Skeletal muscle tissue (tissue), 4 donors: Measurements from ENCODE around the gene NSD2. TPM values are rescaled to one million over a fixed set of nuclear protein-coding genes. Genes with fewer than 3 reads are reported as not detected.
"Not testable (repeated sequence)": the region's sequence is repeated elsewhere in the genome, so short reads cannot be mapped to it uniquely, and the experiment has no call there.

Source experiments
- H3K27ac ChIP-seq: one replicate; pipeline ENCODE4 v1.7.0; 2013; ENCODE audit warnings: mild to moderate bottlenecking, low read depth, low read length, inconsistent platforms
- H3K27me3 ChIP-seq, 3 donors: one replicate each; pipeline ENCODE4 v1.7.0; 2013; ENCODE audit warnings: low read length in 3 of 3; ENCODE audit not compliant: control insufficient read depth in 3 of 3, insufficient read depth in 3 of 3
- H3K36me3 ChIP-seq, 3 donors: one replicate each; pipeline ENCODE4 v1.7.0; 2013; ENCODE audit warnings: low read length in 3 of 3; ENCODE audit not compliant: control insufficient read depth in 3 of 3, insufficient read depth in 3 of 3
- H3K4me1 ChIP-seq, 3 donors: one replicate each; pipeline ENCODE4 v1.7.0; 2013; ENCODE audit warnings: low read length in 3 of 3, mild to moderate bottlenecking in 3 of 3; ENCODE audit not compliant: control insufficient read depth in 3 of 3, insufficient read depth in 3 of 3
- H3K4me3 ChIP-seq, 3 donors: one replicate each; pipeline ENCODE4 v1.7.0; 2013; ENCODE audit warnings: low read length in 3 of 3
- H3K9ac ChIP-seq, 3 donors: one replicate each; pipeline ENCODE4 v1.7.0; 2013; ENCODE audit warnings: low read length in 3 of 3, mild to moderate bottlenecking in 3 of 3, moderate library complexity in 2 of 3, low read depth in 1 of 3
- H3K9me3 ChIP-seq, 3 donors: one replicate each; pipeline ENCODE4 v1.7.0; 2013; ENCODE audit warnings: low read length in 3 of 3; ENCODE audit not compliant: control insufficient read depth in 3 of 3
- total RNA-seq: library from RNA; depleted of rRNA; stranded (reverse); fragments of >200 nt; gene quantifications from one replicate; pipeline ENCODE4 v1.2.3, GENCODE V29; 2014
- donor health status: Osteomylitis.

The NSD2 gene
- total RNA-seq, 1 donor from 2014 or later: 41.8 TPM

- Histone ChIP-seq H3K27me3 (no peaks in the 10 kb centered on the region), H3K9me3 (no peaks in the 10 kb centered on the region), H3K4me3 (no peak overlapping the region), H3K27ac (no peak overlapping the region), H3K4me1 (no peaks in the 10 kb centered on the region), H3K9ac (no peak overlapping the region), H3K36me3 (peaks cover 14 to 25% (median 24%) of the 10 kb centered on the region in 3 donors)
Measured at GRCh38 chr4:1902243-1902642, 31.1 kb downstream of the NSD2 start.

DNA sequence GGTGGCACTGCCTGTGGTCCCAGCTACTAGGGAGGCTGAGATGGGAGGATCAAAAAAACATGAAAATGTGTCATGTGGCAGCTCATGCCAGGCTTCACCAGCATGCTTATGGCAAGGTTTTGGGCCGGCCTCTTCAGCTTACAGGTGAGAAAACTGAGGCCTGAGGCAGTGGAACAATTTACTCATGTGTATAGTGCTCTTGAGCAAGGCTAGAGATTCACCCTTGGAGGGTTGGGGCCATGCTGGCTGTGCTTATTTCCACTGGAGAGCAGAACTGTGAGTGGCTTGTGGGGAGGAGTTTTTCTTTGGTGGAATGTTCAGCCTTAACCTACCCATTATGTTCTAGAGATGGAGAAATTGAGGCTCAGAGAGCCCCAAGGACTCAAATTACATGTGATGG lies 31.8 kb downstream of the NSD2 start:
- no peaks in the 10 kb centered on the region for H3K4me1 ChIP-seq
- H3K4me3 ChIP-seq: no peak overlapping the region
- no peaks in the 10 kb centered on the region for H3K27me3 ChIP-seq
- H3K9ac ChIP-seq: no peak overlapping the region
- H3K9me3 ChIP-seq: no peaks in the 10 kb centered on the region
- peaks cover 14 to 29% (median 27%) of the 10 kb centered on the region in 3 donors for H3K36me3 ChIP-seq
- no peak overlapping the region for H3K27ac ChIP-seq

- Histone ChIP-seq H3K9me3 (no peaks in the 10 kb centered on the region), H3K9ac (no peak overlapping the region), H3K27ac (no peak overlapping the region), H3K27me3 (no peaks in the 10 kb centered on the region), H3K4me3 (no peak overlapping the region), H3K36me3 (peaks cover 14 to 31% (median 29%) of the 10 kb centered on the region in 3 donors), H3K4me1 (no peaks in the 10 kb centered on the region)
Measured at GRCh38 chr4:1904042-1904441, 32.8 kb downstream of the NSD2 start.

DNA sequence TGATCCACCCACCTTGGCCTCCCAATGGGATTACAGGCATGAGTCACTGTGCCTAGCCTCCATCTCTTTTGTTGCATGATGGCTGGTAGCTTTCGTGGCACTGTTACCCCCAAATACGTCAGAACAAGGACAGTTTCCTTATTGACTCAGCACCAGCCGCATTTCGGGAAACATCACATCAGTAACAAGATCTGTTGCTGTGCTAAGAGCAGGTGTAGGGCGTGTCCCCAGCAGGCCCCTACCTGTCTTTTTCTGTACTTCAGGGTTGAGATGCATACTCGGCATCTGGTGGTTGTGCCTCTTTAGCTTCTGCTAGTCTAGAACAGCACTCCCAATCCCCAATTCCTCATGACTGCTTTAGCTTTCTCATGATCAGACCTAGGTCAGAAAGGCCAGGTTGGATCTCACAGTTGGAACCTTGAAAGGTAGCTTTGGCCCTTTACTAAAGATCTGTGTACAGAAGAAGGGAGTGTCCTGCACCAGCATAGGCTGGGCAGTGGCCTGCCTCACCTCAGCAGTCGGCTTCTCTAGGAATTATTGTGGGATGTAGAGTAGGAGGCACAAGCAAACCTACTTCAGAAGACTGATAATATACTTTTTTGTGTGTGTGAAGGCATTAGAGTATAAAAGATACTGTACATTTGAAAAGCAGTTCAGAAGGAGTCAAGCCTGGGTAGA lies 36.8 kb downstream of the NSD2 start:
- no peak overlapping the region for H3K4me3 ChIP-seq
- no peak overlapping the region for H3K27ac ChIP-seq
- H3K27me3 ChIP-seq: no peaks in the 10 kb centered on the region
- no peak overlapping the region for H3K9ac ChIP-seq
- peaks cover 1 to 21% (median 16%) of the 10 kb centered on the region in 3 donors for H3K36me3 ChIP-seq
- no peaks in the 10 kb centered on the region for H3K4me1 ChIP-seq
- no peaks in the 10 kb centered on the region for H3K9me3 ChIP-seq

DNA sequence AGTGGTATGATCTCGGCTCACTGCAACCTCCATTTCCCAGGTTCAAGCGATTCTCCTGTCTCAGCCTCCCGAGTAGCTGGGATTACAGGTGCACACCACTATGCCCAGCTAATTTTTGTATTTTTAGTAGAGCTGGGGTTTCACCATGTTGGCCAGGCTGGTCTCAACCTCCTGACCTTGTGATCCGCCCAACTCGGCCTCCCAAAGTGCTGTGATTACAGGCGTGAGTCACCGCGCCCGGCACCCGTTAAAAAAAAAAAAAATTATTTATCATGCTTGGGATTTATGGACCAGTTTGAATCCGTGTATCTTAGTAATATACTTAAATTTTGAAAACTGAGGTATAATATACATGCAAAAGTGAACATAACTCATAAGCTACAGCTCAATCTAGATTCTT lies 38.5 kb downstream of the NSD2 start:
- not testable (repeated sequence) for H3K27me3 ChIP-seq, H3K9ac ChIP-seq, H3K4me3 ChIP-seq, H3K4me1 ChIP-seq, H3K9me3 ChIP-seq, H3K27ac ChIP-seq
- peaks cover 0 to 16% (median 12%) of the 10 kb centered on the region in 3 donors for H3K36me3 ChIP-seq

- no peaks in the 10 kb centered on the region for H3K9me3 ChIP-seq
- no peaks in the 10 kb centered on the region for H3K4me1 ChIP-seq
- peaks cover 0 to 9% (median 8%) of the 10 kb centered on the region in 3 donors for H3K36me3 ChIP-seq
- H3K4me3 ChIP-seq: no peak overlapping the region
- no peak overlapping the region for H3K27ac ChIP-seq
- H3K27me3 ChIP-seq: no peaks in the 10 kb centered on the region
- H3K9ac ChIP-seq: no peak overlapping the region
Measured at GRCh38 chr4:1910643-1911042, 39.5 kb downstream of the NSD2 start.

DNA sequence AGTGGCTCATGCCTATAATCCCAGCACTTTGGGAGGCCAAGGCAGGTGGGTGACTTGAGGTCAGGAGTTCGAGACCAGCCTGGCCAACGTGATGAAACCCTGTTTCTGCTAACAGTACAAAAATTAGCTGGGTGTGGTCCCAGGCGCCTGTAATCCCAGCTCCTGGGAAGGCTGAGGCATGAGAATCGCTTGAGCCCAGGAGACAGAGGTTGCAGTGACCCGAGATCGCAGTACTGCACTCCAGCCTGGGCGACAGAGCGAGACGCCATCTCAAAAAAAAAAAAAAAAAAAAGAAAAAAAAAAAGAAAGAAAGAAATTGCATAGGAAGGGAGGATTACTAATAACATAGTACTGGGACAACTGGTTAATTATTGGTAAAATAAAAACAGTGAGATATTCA lies 40.1 kb downstream of the NSD2 start:
- not testable (repeated sequence) for H3K4me1 ChIP-seq, H3K9ac ChIP-seq, H3K27ac ChIP-seq, H3K27me3 ChIP-seq, H3K9me3 ChIP-seq, H3K4me3 ChIP-seq
- H3K36me3 ChIP-seq: peaks cover 0 to 11% (median 6%) of the 10 kb centered on the region in 3 donors

DNA sequence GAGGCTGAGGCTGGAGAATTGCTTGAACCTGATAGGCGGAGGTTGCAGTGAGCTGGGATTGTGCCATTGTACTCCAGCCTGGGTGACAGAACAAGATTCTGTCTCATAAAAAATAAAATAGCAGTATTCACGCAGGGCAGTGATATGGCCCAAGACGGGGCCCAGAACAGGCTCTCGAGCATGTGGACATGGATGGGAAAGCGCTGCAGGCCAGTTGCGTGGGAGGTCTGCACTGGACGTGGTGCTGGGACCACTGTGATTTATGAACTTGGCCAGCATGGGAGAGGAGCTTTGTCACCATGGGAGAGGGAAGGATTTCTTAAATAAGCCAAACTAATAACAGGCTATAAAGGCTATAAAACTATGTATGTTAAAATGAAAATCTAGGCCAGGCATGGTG lies 51.6 kb downstream of the NSD2 start:
- H3K27me3 ChIP-seq: no peaks in the 10 kb centered on the region
- no peak overlapping the region for H3K27ac ChIP-seq
- no peaks in the 10 kb centered on the region for H3K4me1 ChIP-seq
- no peaks in the 10 kb centered on the region for H3K9me3 ChIP-seq
- no peak overlapping the region for H3K9ac ChIP-seq
- peaks cover 12 to 20% (median 12%) of the 10 kb centered on the region in 3 donors for H3K36me3 ChIP-seq
- H3K4me3 ChIP-seq: no peak overlapping the region

GRCh38 chr4:1927675-1928074 lies 56.5 kb downstream of the NSD2 start:
- H3K9ac ChIP-seq: no peak overlapping the region
- H3K27me3 ChIP-seq: no peaks in the 10 kb centered on the region
- no peak overlapping the region for H3K27ac ChIP-seq
- no peaks in the 10 kb centered on the region for H3K9me3 ChIP-seq
- peaks cover 11 to 18% (median 13%) of the 10 kb centered on the region in 3 donors for H3K36me3 ChIP-seq
- H3K4me1 ChIP-seq: no peaks in the 10 kb centered on the region
- no peak overlapping the region for H3K4me3 ChIP-seq

- Histone ChIP-seq H3K9ac (no peak overlapping the region), H3K4me3 (no peak overlapping the region), H3K27me3 (no peaks in the 10 kb centered on the region), H3K9me3 (no peaks in the 10 kb centered on the region), H3K36me3 (peaks cover 11 to 16% (median 13%) of the 10 kb centered on the region in 3 donors), H3K4me1 (no peaks in the 10 kb centered on the region), H3K27ac (no peak overlapping the region)
Measured at GRCh38 chr4:1928356-1929239, 57.4 kb downstream of the NSD2 start.
